Measurements from ENCODE around the gene LRIT3.
"Not testable (repeated sequence)": the region's sequence is repeated elsewhere in the genome, so short reads cannot be mapped to it uniquely, and the experiment has no call there.

The LRIT3 gene

GRCh38 chr4:109846395-109847098 is 1.4 kb upstream of the LRIT3 start:
- no peak for TF ChIP-seq CTCF (conservative IDR thresholded peaks at IDR 0.05; ENCODE audit: control insufficient read depth, insufficient read depth, low read depth, low read length)
- H3K4me3 ChIP-seq (ENCODE audit: control insufficient read depth, low read depth, low read length) = no peak overlapping the region
- DNase-seq (ENCODE audit: low read depth) = no peak

GRCh38 chr4:109848501-109848900 is 594 bp downstream of the LRIT3 start:
- no peak for TF ChIP-seq CTCF (conservative IDR thresholded peaks at IDR 0.05; ENCODE audit: control insufficient read depth, insufficient read depth, low read depth, low read length)
- H3K4me3 ChIP-seq (ENCODE audit: control insufficient read depth, low read depth, low read length) = no peak overlapping the region
- no peak for DNase-seq (ENCODE audit: low read depth)

DNA sequence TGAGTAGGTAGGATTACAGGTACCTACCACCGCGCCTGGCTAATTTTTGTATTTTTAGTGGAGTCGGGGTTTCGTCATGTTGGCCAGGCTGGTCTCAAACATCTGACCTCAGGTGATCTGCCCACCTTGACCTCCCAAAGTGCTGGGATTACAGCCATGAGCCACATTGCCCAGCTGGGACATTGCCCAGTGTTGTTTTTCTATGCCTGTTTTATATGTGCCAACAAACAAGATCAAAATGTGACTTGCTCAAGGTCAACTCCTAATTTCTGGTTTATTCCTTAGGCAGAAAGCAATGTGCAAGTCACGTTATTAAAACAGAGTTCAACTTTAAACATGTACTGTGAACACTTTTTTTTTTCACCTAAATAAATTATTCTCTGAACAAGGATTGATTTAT is 2.7 kb downstream of the LRIT3 start:
- no peak overlapping the region for H3K4me3 ChIP-seq (ENCODE audit: control insufficient read depth, low read depth, low read length)
- DNase-seq (ENCODE audit: low read depth) = no peak
- TF ChIP-seq CTCF (conservative IDR thresholded peaks at IDR 0.05; ENCODE audit: control insufficient read depth, insufficient read depth, low read depth, low read length) = no peak

DNA sequence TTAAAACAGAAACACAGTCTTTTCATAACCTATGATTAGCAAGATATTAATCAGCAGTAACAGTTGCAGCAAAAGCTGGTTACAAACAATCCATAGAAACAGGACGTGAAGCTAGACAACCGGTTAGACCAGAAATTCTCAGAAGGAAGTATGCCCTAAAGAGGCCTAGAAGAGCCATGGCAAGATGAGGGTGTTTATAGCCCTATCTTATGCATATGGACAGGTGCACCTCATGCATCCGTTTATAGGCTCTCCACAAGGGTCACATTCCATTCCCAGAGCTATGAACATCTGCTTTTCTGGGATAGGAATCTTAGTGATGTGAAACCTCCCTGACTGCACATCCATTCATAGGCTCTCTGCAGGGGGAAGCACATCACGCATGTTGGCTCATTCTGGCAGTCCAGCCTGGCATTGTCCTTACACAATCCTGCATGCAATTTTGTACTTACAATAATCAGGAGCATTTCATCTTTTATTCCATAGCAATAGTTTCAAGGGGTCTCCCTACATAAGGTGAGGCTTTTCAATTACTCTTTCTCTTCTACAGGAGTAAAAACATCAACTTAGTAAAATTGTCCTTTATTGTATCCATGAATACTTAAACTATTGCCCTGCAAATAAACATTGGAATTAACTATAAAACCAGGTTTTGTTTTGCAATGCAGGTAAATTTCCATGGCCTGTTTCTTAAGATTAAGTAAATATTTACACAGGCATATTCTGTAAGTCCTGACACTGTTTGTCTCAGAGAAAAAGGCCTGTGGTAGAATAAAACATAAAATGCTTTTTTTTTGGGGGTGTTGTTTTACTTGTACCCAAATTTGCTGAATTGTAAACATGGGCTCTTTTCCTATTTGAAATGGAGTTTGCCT is 11.8 kb downstream of the LRIT3 start:
- DNase-seq (ENCODE audit: low read depth); H3K4me3 ChIP-seq (ENCODE audit: control insufficient read depth, low read depth, low read length): not testable (repeated sequence)

DNA sequence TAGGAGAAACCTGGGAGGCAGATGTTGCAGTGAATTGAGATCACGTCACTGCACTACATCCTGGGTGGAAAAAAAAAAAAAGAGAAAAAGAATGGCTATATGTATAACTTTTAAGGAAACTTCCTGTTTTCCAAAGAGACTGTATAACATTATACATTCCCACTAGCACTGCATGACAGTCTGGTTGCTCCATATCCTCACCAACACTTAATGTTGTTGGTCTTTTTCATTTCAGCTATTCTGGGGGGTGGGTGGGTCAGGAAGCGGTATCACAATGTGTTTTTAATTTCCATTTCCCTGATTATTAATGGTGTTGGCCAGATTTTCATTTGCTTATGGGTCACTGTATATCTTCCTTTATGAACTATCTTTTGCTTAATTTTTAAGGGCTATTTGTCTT is 13.4 kb downstream of the LRIT3 start:
- H3K4me3 ChIP-seq (ENCODE audit: control insufficient read depth, low read depth, low read length) = no peak overlapping the region
- DNase-seq (ENCODE audit: low read depth) = no peak
- TF ChIP-seq CTCF (conservative IDR thresholded peaks at IDR 0.05; ENCODE audit: control insufficient read depth, insufficient read depth, low read depth, low read length) = no peak

DNA sequence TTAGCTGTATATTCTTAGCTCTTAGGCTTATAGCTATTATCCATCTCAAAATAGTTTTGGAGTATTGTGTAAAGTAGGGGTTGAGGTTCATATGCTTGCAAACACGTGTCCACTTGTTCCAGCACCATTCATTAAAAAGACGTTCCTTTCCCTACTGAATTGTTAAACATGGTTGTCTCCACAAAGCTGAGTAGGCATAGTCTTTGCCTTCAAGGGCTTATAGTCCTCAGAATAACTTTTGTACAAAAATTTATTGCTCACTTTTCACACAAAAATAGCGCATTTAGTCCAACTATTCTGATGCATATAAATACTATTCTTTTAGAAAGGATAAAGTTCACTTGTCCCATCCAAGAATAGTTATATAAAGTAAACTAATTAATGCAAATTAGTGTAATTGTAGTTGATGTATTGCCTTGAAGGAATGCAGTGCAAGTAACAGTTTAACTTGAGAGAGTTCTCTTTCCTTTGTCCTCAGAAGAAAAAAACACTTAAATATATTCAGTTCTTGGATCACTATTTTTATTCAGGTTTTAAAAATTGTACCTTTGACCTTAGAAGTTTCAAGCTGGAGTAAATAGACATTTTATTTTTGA is 14.1 kb downstream of the LRIT3 start:
- no peak for TF ChIP-seq CTCF (conservative IDR thresholded peaks at IDR 0.05; ENCODE audit: control insufficient read depth, insufficient read depth, low read depth, low read length)
- no peak for DNase-seq (ENCODE audit: low read depth)
- no peak overlapping the region for H3K4me3 ChIP-seq (ENCODE audit: control insufficient read depth, low read depth, low read length)

DNA sequence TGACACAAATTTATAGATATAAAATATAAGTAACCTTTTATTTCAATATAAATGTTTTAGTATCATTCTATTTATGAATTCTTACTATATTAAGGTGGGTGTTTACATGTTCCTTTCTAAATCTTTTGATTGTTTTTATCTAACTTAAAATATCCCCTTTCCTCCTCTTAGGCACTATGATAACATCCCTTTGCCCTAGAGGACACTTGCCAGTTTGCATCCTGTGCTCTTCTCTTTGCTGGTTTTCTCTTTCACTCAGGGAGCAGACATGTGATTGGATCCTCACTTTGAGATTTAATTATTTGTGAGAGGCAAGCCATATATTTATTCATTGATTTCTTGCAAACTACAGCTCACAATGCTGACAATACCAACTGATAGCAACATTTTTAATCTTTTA is 16.2 kb downstream of the LRIT3 start:
- TF ChIP-seq CTCF (conservative IDR thresholded peaks at IDR 0.05; ENCODE audit: control insufficient read depth, insufficient read depth, low read depth, low read length) = no peak
- no peak for DNase-seq (ENCODE audit: low read depth)
- no peak overlapping the region for H3K4me3 ChIP-seq (ENCODE audit: control insufficient read depth, low read depth, low read length)
